CD14-positive monocyte (primary cell): ENCODE data around the gene MACROD2. TPM values are rescaled to one million over a fixed set of nuclear protein-coding genes. Genes with fewer than 3 reads are reported as not detected.

Source experiments
- DNase-seq, 3 donors: peaks; one replicate each; pipeline ENCODE4 v3.0.0-alpha.2; 2011 to 2022
- H2AFZ ChIP-seq: 2 replicates; pipeline ENCODE4 v1.6.0; 2012; ENCODE audit warnings: mild to moderate bottlenecking, low read depth, low read length, inconsistent platforms; ENCODE audit not compliant: insufficient read depth, poor library complexity, severe bottlenecking
- H3K27ac ChIP-seq, 2 donors: 1 replicate in 1 of 2; 2 replicates in 1 of 2; pipeline ENCODE4 v1.5.1; 2012 to 2013; ENCODE audit warnings: low read length in 2 of 2, control low read depth in 1 of 2, inconsistent platforms in 1 of 2, low read depth in 1 of 2, mild to moderate bottlenecking in 1 of 2
- H3K27me3 ChIP-seq, 2 donors: one replicate each; pipeline versions ENCODE4 v1.6.0 to v1.6.1; 2011 to 2013; ENCODE audit warnings: low read length in 2 of 2; ENCODE audit not compliant: control insufficient read depth in 2 of 2, insufficient read depth in 2 of 2
- H3K36me3 ChIP-seq, 2 donors: replicated peaks in 1 of 2; 1 replicate in 1 of 2; 2 replicates in 1 of 2; pipeline versions ENCODE4 v1.5.1 to v1.6.1; 2012 to 2013; ENCODE audit warnings: low read length in 2 of 2, control low read depth in 1 of 2, inconsistent platforms in 1 of 2, mild to moderate bottlenecking in 1 of 2; ENCODE audit not compliant: insufficient read depth in 2 of 2, control insufficient read depth in 1 of 2
- H3K4me1 ChIP-seq, 2 donors: 1 replicate in 1 of 2; 2 replicates in 1 of 2; pipeline versions ENCODE4 v1.5.1 to v1.6.1; 2012 to 2013; ENCODE audit warnings: low read length in 2 of 2, control low read depth in 1 of 2, inconsistent platforms in 1 of 2, mild to moderate bottlenecking in 1 of 2, moderate library complexity in 1 of 2; ENCODE audit not compliant: insufficient read depth in 2 of 2, control insufficient read depth in 1 of 2
- H3K4me2 ChIP-seq: replicated peaks from 2 replicates; pipeline ENCODE3; 2012; ENCODE audit warnings: low read length, moderate library complexity, mild to moderate bottlenecking; ENCODE audit not compliant: poor library complexity, severe bottlenecking; ENCODE audit errors: extremely low read depth
- H3K4me3 ChIP-seq, 3 experiments: fragments of 200-600 bp in 1 of 3; sonication (generic) in 1 of 3; replicated peaks in 1 of 3; 1 replicate in 2 of 3; 2 replicates in 1 of 3; pipeline ENCODE4 v1.5.1; 2011 to 2013; ENCODE audit warnings: low read length in 3 of 3, mild to moderate bottlenecking in 3 of 3, control low read depth in 2 of 3, low read depth in 2 of 3, inconsistent platforms in 1 of 3, moderate library complexity in 1 of 3
- H3K79me2 ChIP-seq: 2 replicates; pipeline ENCODE4 v1.6.0; 2012; ENCODE audit warnings: mild to moderate bottlenecking, control low read depth, inconsistent platforms, low read length, moderate library complexity; ENCODE audit not compliant: insufficient read depth
- H3K9ac ChIP-seq: 2 replicates; pipeline ENCODE4 v1.6.0; 2017; ENCODE audit warnings: low read length, mild to moderate bottlenecking; ENCODE audit not compliant: insufficient read depth, poor library complexity, severe bottlenecking
- H3K9me3 ChIP-seq, 2 donors: replicated peaks in 1 of 2; 1 replicate in 1 of 2; 2 replicates in 1 of 2; pipeline versions ENCODE4 v1.5.1 to v1.6.1; 2012 to 2013; ENCODE audit warnings: low read length in 2 of 2, control low read depth in 1 of 2; ENCODE audit not compliant: control insufficient read depth in 1 of 2, insufficient read depth in 1 of 2
- H4K20me1 ChIP-seq: 2 replicates; pipeline ENCODE4 v1.6.0; 2012; ENCODE audit warnings: mild to moderate bottlenecking, low read length, control low read depth, moderate library complexity; ENCODE audit not compliant: insufficient read depth
- H3K27ac Mint-ChIP-seq, 7 donors: one replicate each; pipeline ENCODE4 v1.8.0; 2020; ENCODE audit warnings: mild to moderate bottlenecking in 7 of 7, mixed read lengths in 7 of 7, moderate library complexity in 6 of 7, inconsistent platforms in 2 of 7
- H3K27me3 Mint-ChIP-seq, 3 donors: one replicate each; pipeline ENCODE4 v1.8.0; 2021 to 2022; ENCODE audit warnings: low read depth in 3 of 3, mild to moderate bottlenecking in 3 of 3, mixed read lengths in 3 of 3, moderate library complexity in 3 of 3, inconsistent platforms in 1 of 3
- H3K36me3 Mint-ChIP-seq, 2 donors: one replicate each; pipeline ENCODE4 v1.8.0; 2020; ENCODE audit warnings: mixed read lengths in 2 of 2, inconsistent platforms in 1 of 2, mild to moderate bottlenecking in 1 of 2
- H3K4me1 Mint-ChIP-seq: one replicate; pipeline ENCODE4 v1.8.0; 2020; ENCODE audit warnings: mild to moderate bottlenecking, mixed read lengths
- H3K4me3 Mint-ChIP-seq, 2 donors: one replicate each; pipeline ENCODE4 v1.8.0; 2020; ENCODE audit warnings: mild to moderate bottlenecking in 2 of 2, mixed read lengths in 2 of 2, moderate library complexity in 1 of 2
- H3K9me3 Mint-ChIP-seq, 7 donors: one replicate each; pipeline ENCODE4 v1.8.0; 2020 to 2022; ENCODE audit warnings: mixed read lengths in 7 of 7, mild to moderate bottlenecking in 6 of 7, moderate library complexity in 6 of 7, inconsistent platforms in 2 of 7
- WGBS: methylation state at CpG from one replicate; pipeline ENCODE4 v1.1.5; 2013; ENCODE audit warnings: missing lambda C conversion rate; ENCODE audit not compliant: insufficient coverage; 5-methylcytosine and 5-hydroxymethylcytosine counted together
- intact Hi-C, 2 donors: fragments of 100-400 bp; cut with micrococcal nuclease; formaldehyde crosslinking; loops; one replicate each; pipeline versions ENCODE4 v1.15.0 to v1.15.1; 2023
- polyA plus RNA-seq, 3 donors: library from polyadenylated mRNA; depleted of rRNA in 1 of 3; unstranded in 2 of 3; stranded (reverse) in 1 of 3; fragments of 300-500 nt in 2 of 3; fragments of >200 nt in 1 of 3; fragmentation: Illumina TruSeq in 2 of 3; gene quantifications; 1 replicate in 2 of 3; 2 replicates in 1 of 3; pipeline ENCODE4 v1.2.3, GENCODE V29; 2012 to 2021
- TF ChIP-seq, protein P1 (sequence below): fragments of 200-600 bp; IDR thresholded peaks from one replicate; pipeline ENCODE4 v1.8.0; 2022; ENCODE audit warnings: antibody characterized with exemption, mild to moderate bottlenecking

The MACROD2 gene
- polyA plus RNA-seq, 3 donors, result 0.23 TPM; not detected in 2

DNA sequence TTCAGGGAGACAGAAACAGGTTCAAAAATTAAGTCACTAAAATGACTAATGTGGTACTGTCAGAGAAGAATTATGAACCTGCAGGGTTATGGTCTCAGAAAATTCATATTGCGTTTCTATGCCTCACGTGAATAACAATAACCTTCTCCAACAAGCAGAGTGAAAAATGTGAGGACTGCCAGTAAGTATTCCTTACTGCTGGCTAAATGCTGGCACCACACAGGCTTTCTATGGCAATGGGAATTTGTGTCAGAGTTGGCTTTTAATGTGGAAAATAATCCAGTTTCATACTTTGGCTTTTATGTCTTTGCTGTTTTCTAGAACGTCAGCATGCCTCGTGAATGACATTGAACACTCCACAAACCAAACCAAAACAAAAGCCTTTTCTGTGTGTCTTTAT is 1922.0 kb downstream of the MACROD2 start:
- TF ChIP-seq, protein P1, sequence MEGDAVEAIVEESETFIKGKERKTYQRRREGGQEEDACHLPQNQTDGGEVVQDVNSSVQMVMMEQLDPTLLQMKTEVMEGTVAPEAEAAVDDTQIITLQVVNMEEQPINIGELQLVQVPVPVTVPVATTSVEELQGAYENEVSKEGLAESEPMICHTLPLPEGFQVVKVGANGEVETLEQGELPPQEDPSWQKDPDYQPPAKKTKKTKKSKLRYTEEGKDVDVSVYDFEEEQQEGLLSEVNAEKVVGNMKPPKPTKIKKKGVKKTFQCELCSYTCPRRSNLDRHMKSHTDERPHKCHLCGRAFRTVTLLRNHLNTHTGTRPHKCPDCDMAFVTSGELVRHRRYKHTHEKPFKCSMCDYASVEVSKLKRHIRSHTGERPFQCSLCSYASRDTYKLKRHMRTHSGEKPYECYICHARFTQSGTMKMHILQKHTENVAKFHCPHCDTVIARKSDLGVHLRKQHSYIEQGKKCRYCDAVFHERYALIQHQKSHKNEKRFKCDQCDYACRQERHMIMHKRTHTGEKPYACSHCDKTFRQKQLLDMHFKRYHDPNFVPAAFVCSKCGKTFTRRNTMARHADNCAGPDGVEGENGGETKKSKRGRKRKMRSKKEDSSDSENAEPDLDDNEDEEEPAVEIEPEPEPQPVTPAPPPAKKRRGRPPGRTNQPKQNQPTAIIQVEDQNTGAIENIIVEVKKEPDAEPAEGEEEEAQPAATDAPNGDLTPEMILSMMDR, result no peak
- Histone ChIP-seq H2AFZ (no peak overlapping the region), H3K79me2 (no peaks in the 10 kb centered on the region), H3K36me3 (no peaks in the 10 kb centered on the region), H3K9ac (no peak overlapping the region), H4K20me1 (no peaks in the 10 kb centered on the region), H3K4me3 (no peak overlapping the region), H3K27ac (no peak overlapping the region), H3K27me3 (no peaks in the 10 kb centered on the region), H3K4me1 (no peaks in the 10 kb centered on the region), H3K4me2 (no peak overlapping the region), H3K9me3 (no peaks in the 10 kb centered on the region)
- H3K36me3 Mint-ChIP-seq, result no peaks in the 10 kb centered on the region
- H3K27ac Mint-ChIP-seq, result no peak overlapping the region
- peaks cover 0 to 7% (median 3%) of the 10 kb centered on the region in 7 donors for H3K9me3 Mint-ChIP-seq
- intact Hi-C loops, result no loop called here
- no CpG with 5 or more reads among the region's 4 CpGs for WGBS
- H3K4me1 Mint-ChIP-seq, result no peaks in the 10 kb centered on the region
- peaks cover 0 to 4% (median 1%) of the 10 kb centered on the region in 3 donors for H3K27me3 Mint-ChIP-seq
- no peak overlapping the region for H3K4me3 Mint-ChIP-seq
- no peak for DNase-seq

DNA sequence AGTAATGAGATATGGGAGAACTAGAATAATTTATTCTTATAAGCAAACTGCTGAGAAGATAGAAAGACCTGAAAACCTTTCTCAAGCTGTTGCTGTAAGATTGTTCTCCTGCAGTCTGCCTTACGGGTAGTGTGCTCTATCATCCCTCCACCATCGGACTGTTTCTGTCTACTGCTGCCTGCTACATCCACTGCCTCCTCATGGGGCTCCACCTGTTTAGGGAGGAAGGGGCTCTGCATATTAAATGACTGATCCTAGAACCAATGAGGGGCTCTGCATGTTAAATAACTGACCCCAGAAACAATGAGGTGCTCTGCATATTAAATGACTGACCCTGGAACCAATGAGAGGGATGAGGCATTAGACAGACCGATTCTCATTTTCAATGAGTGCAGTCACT is 1923.3 kb downstream of the MACROD2 start:
- Mint-ChIP-seq H3K36me3 (no peaks in the 10 kb centered on the region), H3K4me1 (no peaks in the 10 kb centered on the region), H3K27ac (no peak overlapping the region), H3K9me3 (peaks cover 0 to 12% (median 3%) of the 10 kb centered on the region in 7 donors), H3K4me3 (no peak overlapping the region), H3K27me3 (peaks cover 0 to 5% (median 1%) of the 10 kb centered on the region in 3 donors)
- peaks cover 0 to 4% of the 10 kb centered on the region in 2 donors for H3K9me3 ChIP-seq
- H3K4me2 ChIP-seq, result no peak overlapping the region
- no peaks in the 10 kb centered on the region for H3K36me3 ChIP-seq
- intact Hi-C loops, result no loop called here
- no peak overlapping the region for H3K9ac ChIP-seq
- H3K27ac ChIP-seq, result no peak overlapping the region
- no peaks in the 10 kb centered on the region for H3K4me1 ChIP-seq
- H3K4me3 ChIP-seq, result no peak overlapping the region
- no peak overlapping the region for H2AFZ ChIP-seq
- TF ChIP-seq, protein P1, result no peak
- no peaks in the 10 kb centered on the region for H3K27me3 ChIP-seq
- H4K20me1 ChIP-seq, result no peaks in the 10 kb centered on the region
- WGBS, result no CpG with 5 or more reads among the region's 3 CpGs
- no peak for DNase-seq
- H3K79me2 ChIP-seq, result no peaks in the 10 kb centered on the region
